DND-41 (cell line): Measurements from ENCODE around the gene TNPO3.

Experiments used
- EZH2 ChIP-seq: IDR thresholded peaks from 3 replicates; pipeline ENCODE4 v1.6.1; 2012; ENCODE audit warnings: borderline replicate concordance, low read depth, mild to moderate bottlenecking, moderate library complexity, low read length, inconsistent platforms; ENCODE audit not compliant: severe bottlenecking
- TF ChIP-seq, protein P1 (sequence below): IDR thresholded peaks from 2 replicates; pipeline ENCODE4 v1.5.1; 2012; ENCODE audit warnings: borderline replicate concordance, low read length, moderate library complexity, mild to moderate bottlenecking; ENCODE audit not compliant: poor library complexity, severe bottlenecking; ENCODE audit errors: extremely low read depth

DNA sequence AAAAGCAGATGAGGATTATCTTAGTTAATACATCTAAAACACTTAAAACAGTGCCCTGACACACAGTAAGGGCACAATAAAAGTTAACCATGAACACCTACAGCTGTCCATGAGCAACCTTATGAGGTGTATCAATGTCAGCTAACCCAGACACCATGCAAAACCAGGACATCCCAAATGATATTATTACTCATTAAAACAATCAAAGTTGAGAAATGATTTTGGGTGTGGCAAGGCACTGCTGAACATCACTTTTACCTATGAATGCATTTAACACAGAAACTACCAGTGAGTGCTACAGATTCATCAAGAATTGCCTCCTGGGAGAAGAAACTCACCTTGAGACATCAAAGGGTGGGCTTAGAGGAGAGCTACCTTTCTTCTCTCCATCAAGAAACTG, 98.9 kb downstream of the TNPO3 start:
- TF ChIP-seq, protein P1, sequence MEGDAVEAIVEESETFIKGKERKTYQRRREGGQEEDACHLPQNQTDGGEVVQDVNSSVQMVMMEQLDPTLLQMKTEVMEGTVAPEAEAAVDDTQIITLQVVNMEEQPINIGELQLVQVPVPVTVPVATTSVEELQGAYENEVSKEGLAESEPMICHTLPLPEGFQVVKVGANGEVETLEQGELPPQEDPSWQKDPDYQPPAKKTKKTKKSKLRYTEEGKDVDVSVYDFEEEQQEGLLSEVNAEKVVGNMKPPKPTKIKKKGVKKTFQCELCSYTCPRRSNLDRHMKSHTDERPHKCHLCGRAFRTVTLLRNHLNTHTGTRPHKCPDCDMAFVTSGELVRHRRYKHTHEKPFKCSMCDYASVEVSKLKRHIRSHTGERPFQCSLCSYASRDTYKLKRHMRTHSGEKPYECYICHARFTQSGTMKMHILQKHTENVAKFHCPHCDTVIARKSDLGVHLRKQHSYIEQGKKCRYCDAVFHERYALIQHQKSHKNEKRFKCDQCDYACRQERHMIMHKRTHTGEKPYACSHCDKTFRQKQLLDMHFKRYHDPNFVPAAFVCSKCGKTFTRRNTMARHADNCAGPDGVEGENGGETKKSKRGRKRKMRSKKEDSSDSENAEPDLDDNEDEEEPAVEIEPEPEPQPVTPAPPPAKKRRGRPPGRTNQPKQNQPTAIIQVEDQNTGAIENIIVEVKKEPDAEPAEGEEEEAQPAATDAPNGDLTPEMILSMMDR: no peak
- no peak for TF ChIP-seq EZH2
